Trophoblast cell (in vitro differentiated cells and primary cell): ENCODE data around the gene SLC6A16.
A peak's percentile ranks its signal among the peaks of the same experiment; 100 is the strongest.

Source experiments
- DNase-seq, 2 donors: peaks; one replicate each; pipeline ENCODE4 v3.0.0-alpha.2; 2016
- H2AFZ ChIP-seq: 2 replicates; pipeline ENCODE4 v1.6.1; 2013; ENCODE audit warnings: low read length, moderate library complexity, mild to moderate bottlenecking; ENCODE audit not compliant: insufficient read depth, poor library complexity
- H2AK5ac ChIP-seq: 2 replicates; pipeline ENCODE4 v1.6.1; 2013; ENCODE audit warnings: mild to moderate bottlenecking, low read length
- H2BK120ac ChIP-seq: 2 replicates; pipeline ENCODE4 v1.6.1; 2013; ENCODE audit warnings: low read length, mild to moderate bottlenecking, moderate library complexity; ENCODE audit not compliant: insufficient read depth, poor library complexity
- H2BK12ac ChIP-seq: 2 replicates; pipeline ENCODE4 v1.6.1; 2013; ENCODE audit warnings: mild to moderate bottlenecking, low read length, moderate library complexity
- H2BK5ac ChIP-seq: 2 replicates; pipeline ENCODE4 v1.6.1; 2013; ENCODE audit warnings: low read length, low read depth, moderate library complexity, mild to moderate bottlenecking; ENCODE audit not compliant: poor library complexity
- H3K14ac ChIP-seq: 2 replicates; pipeline ENCODE4 v1.6.1; 2013; ENCODE audit warnings: mild to moderate bottlenecking, low read length
- H3K18ac ChIP-seq: 2 replicates; pipeline ENCODE4 v1.6.1; 2013; ENCODE audit warnings: mild to moderate bottlenecking, low read length
- H3K23ac ChIP-seq: 2 replicates; pipeline ENCODE4 v1.6.1; 2013; ENCODE audit warnings: low read length
- H3K27ac ChIP-seq: 2 replicates; pipeline ENCODE4 v1.5.1; 2013; ENCODE audit warnings: low read depth, mild to moderate bottlenecking, inconsistent platforms, low read length, moderate library complexity
- H3K27me3 ChIP-seq: 2 replicates; pipeline ENCODE4 v1.6.1; 2013; ENCODE audit warnings: inconsistent platforms, mild to moderate bottlenecking, low read length, moderate library complexity; ENCODE audit not compliant: insufficient read depth
- H3K36me3 ChIP-seq, 2 experiments: 1 replicate in 1 of 2; 2 replicates in 1 of 2; pipeline ENCODE4 v1.6.1; 2013; ENCODE audit warnings: low read length in 2 of 2, mild to moderate bottlenecking in 2 of 2, moderate library complexity in 1 of 2; ENCODE audit not compliant: insufficient read depth in 2 of 2, control insufficient read depth in 1 of 2
- H3K4ac ChIP-seq: 2 replicates; pipeline ENCODE4 v1.6.1; 2013; ENCODE audit warnings: low read depth, mild to moderate bottlenecking, low read length, moderate library complexity
- H3K4me1 ChIP-seq, 2 experiments: 1 replicate in 1 of 2; 2 replicates in 1 of 2; pipeline ENCODE4 v1.6.1; 2013; ENCODE audit warnings: low read length in 2 of 2, mild to moderate bottlenecking in 2 of 2, moderate library complexity in 1 of 2; ENCODE audit not compliant: insufficient read depth in 2 of 2, control insufficient read depth in 1 of 2
- H3K4me2 ChIP-seq: 2 replicates; pipeline ENCODE4 v1.6.1; 2013; ENCODE audit warnings: inconsistent platforms, mild to moderate bottlenecking, low read length, moderate library complexity
- H3K4me3 ChIP-seq: 2 replicates; pipeline ENCODE4 v1.5.1; 2013; ENCODE audit warnings: mild to moderate bottlenecking, low read depth, low read length, inconsistent platforms
- H3K79me1 ChIP-seq: one replicate; pipeline ENCODE4 v1.6.1; 2013; ENCODE audit warnings: low read length
- H3K79me2 ChIP-seq: 2 replicates; pipeline ENCODE4 v1.6.1; 2013; ENCODE audit warnings: low read length, mild to moderate bottlenecking; ENCODE audit not compliant: control insufficient read depth, insufficient read depth, poor library complexity
- H3K9ac ChIP-seq: 2 replicates; pipeline ENCODE4 v1.6.1; 2013; ENCODE audit warnings: mild to moderate bottlenecking, low read length
- H3K9me3 ChIP-seq: 2 replicates; pipeline ENCODE4 v1.6.1; 2013; ENCODE audit warnings: low read depth, mild to moderate bottlenecking, control low read depth, inconsistent platforms, low read length; ENCODE audit not compliant: insufficient read depth
- H4K12ac ChIP-seq: 2 replicates; pipeline ENCODE4 v1.6.1; 2013; ENCODE audit warnings: low read depth, mild to moderate bottlenecking, low read length, moderate library complexity
- H4K8ac ChIP-seq: 2 replicates; pipeline ENCODE4 v1.6.1; 2013; ENCODE audit warnings: low read depth, mild to moderate bottlenecking, low read length, moderate library complexity
- H4K91ac ChIP-seq: one replicate; pipeline ENCODE4 v1.6.1; 2013; ENCODE audit warnings: low read depth, mild to moderate bottlenecking, low read length, moderate library complexity
- WGBS: extraction: QIAGEN DNeasy Blood & Tissue Kit; methylation state at CpG from one replicate; pipeline ENCODE4 v1.1.7; 2013; ENCODE audit warnings: missing lambda C conversion rate; ENCODE audit not compliant: insufficient read length, insufficient coverage; ENCODE audit errors: extremely low coverage; 5-methylcytosine and 5-hydroxymethylcytosine counted together

SLC6A16 gene

GRCh38 chr19:49362048-49362928 lies 37.3 kb upstream of the SLC6A16 start, which contains the start of gene TEAD2:
TEAD2 (minus strand) TSS chr19:49362416; CDS start chr19:49360075, 2,341 bp downstream.
- peaks cover 12% of the 10 kb centered on the region for H3K79me2 ChIP-seq
- H4K91ac ChIP-seq = peak within 1 kb of the TSS; percentile 98
- DNase-seq = peak in 1 of 2 donors; percentile 43
- peaks cover 3% of the 10 kb centered on the region for H3K9me3 ChIP-seq
- peak within 1 kb of the TSS; percentile 98 for H3K4me3 ChIP-seq
- peak within 1 kb of the TSS; percentile 82 for H2AFZ ChIP-seq
- peak within 1 kb of the TSS; percentile 98 for H2BK120ac ChIP-seq
- no peaks in the 10 kb centered on the region for H3K27me3 ChIP-seq
- H3K23ac ChIP-seq = no peak within 1 kb of the TSS
- H3K4me1 ChIP-seq = peaks cover 3 to 7% of the 10 kb centered on the region in 2 experiments
- peak within 1 kb of the TSS; percentile 97 for H3K18ac ChIP-seq
- H2AK5ac ChIP-seq = peak within 1 kb of the TSS; percentile 100
- peak within 1 kb of the TSS; percentile 98 for H3K4ac ChIP-seq
- no CpG with 5 or more reads among the region's 52 CpGs for WGBS
- peak within 1 kb of the TSS; percentile 99 for H4K8ac ChIP-seq
- H3K9ac ChIP-seq = peak within 1 kb of the TSS; percentile 98
- peak within 1 kb of the TSS; percentile 89 for H3K27ac ChIP-seq
- H2BK12ac ChIP-seq = peak within 1 kb of the TSS; percentile 42
- peaks cover 14% of the 10 kb centered on the region for H3K79me1 ChIP-seq
- peak within 1 kb of the TSS; percentile 99 for H4K12ac ChIP-seq
- peak within 1 kb of the TSS; percentile 90 for H2BK5ac ChIP-seq
- H3K4me2 ChIP-seq = peak within 1 kb of the TSS; percentile 80
- peaks cover 24% of the 10 kb centered on the region in 2 experiments for H3K36me3 ChIP-seq
- H3K14ac ChIP-seq = peak within 1 kb of the TSS; percentile 99

- Histone ChIP-seq H2AFZ (peak overlapping the region; percentile 82), H2BK120ac (peak overlapping the region; percentile 98), H3K9ac (peak overlapping the region; percentile 98), H4K12ac (peak overlapping the region; percentile 99), H3K14ac (peak overlapping the region; percentile 99), H3K27ac (peak overlapping the region; percentile 89), H3K4me3 (peak overlapping the region; percentile 98), H2BK12ac (peak overlapping the region; percentile 42), H3K4ac (peak overlapping the region; percentile 98), H4K8ac (peak overlapping the region; percentile 99), H2AK5ac (peak overlapping the region; percentile 100), H3K9me3 (peaks cover 3% of the 10 kb centered on the region), H3K79me2 (peaks cover 12% of the 10 kb centered on the region), H3K18ac (peak overlapping the region; percentile 97), H2BK5ac (peak overlapping the region; percentile 90), H3K4me2 (peak overlapping the region; percentile 80), H3K4me1 (peaks cover 5 to 10% of the 10 kb centered on the region in 2 experiments), H3K23ac (no peak overlapping the region), H3K36me3 (peaks cover 30 to 31% of the 10 kb centered on the region in 2 experiments), H4K91ac (peak overlapping the region; percentile 98), H3K79me1 (peaks cover 14% of the 10 kb centered on the region), H3K27me3 (no peaks in the 10 kb centered on the region)
- no CpG with 5 or more reads among the region's 27 CpGs for WGBS
- peak; percentile 21 to 57 for DNase-seq
Measured at GRCh38 chr19:49361438-49362047, 36.6 kb upstream of the SLC6A16 start.

- H3K4me3 ChIP-seq = no peak overlapping the region
- H3K9me3 ChIP-seq = peaks cover 3% of the 10 kb centered on the region
- H3K36me3 ChIP-seq = peaks cover 39 to 44% of the 10 kb centered on the region in 2 experiments
- peaks cover 12% of the 10 kb centered on the region for H3K79me2 ChIP-seq
- no peak overlapping the region for H3K18ac ChIP-seq
- peak overlapping the region; percentile 20 for H4K12ac ChIP-seq
- no peak overlapping the region for H2BK5ac ChIP-seq
- H2BK120ac ChIP-seq = no peak overlapping the region
- H3K79me1 ChIP-seq = peaks cover 14% of the 10 kb centered on the region
- H2BK12ac ChIP-seq = no peak overlapping the region
- H3K23ac ChIP-seq = no peak overlapping the region
- no peak overlapping the region for H3K27ac ChIP-seq
- H2AFZ ChIP-seq = no peak overlapping the region
- H3K4me2 ChIP-seq = peak overlapping the region; percentile 80
- no peaks in the 10 kb centered on the region for H3K27me3 ChIP-seq
- peaks cover 5 to 10% of the 10 kb centered on the region in 2 experiments for H3K4me1 ChIP-seq
- no CpG with 5 or more reads among the region's 17 CpGs for WGBS
- H2AK5ac ChIP-seq = no peak overlapping the region
- H4K8ac ChIP-seq = peak overlapping the region; percentile 99
- H3K9ac ChIP-seq = peak overlapping the region; percentile 35
- H3K14ac ChIP-seq = peak overlapping the region; percentile 22
- H3K4ac ChIP-seq = peak overlapping the region; percentile 46
- no peak for DNase-seq
- peak overlapping the region; percentile 98 for H4K91ac ChIP-seq
Measured at GRCh38 chr19:49359851-49360820, 35.1 kb upstream of the SLC6A16 start.
